ENCODE data around the gene SMAD4.

DNA sequence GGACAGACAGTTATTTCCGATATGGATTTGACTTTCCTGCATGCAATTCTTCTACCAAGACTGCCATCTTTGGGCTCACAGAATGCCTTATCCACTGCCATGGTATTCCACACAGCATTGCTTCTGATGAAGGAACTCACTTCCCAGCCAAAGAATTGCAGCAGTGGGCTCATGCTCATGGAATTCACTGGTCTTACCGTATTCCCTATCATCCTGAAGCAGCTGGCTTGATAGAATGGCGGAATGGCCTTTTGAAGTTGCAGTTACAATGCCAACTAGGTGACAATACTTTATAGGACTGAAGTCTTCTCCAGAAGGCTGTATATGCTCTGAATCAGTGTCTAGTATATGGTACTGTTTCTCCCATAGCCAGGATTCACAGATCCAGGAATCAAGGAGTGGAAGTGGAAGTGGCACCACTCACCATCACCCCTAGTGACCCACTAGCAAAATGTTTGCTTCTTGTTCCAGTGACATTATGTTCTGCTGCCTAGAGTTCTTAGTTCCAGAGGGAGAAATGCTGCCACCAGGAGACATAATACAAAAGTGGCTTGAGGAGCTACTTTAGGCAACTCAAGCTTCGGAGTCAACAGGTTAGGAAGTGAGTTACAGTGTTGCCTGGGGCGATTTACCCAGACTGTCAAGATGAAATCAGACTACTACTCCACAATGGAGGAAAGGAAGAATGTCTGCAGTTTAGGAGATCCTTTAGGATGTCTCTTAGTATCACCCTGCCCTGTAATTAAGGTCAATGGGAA is 23.8 kb upstream of the SMAD4 start:
- TF ChIP-seq, protein P1, sequence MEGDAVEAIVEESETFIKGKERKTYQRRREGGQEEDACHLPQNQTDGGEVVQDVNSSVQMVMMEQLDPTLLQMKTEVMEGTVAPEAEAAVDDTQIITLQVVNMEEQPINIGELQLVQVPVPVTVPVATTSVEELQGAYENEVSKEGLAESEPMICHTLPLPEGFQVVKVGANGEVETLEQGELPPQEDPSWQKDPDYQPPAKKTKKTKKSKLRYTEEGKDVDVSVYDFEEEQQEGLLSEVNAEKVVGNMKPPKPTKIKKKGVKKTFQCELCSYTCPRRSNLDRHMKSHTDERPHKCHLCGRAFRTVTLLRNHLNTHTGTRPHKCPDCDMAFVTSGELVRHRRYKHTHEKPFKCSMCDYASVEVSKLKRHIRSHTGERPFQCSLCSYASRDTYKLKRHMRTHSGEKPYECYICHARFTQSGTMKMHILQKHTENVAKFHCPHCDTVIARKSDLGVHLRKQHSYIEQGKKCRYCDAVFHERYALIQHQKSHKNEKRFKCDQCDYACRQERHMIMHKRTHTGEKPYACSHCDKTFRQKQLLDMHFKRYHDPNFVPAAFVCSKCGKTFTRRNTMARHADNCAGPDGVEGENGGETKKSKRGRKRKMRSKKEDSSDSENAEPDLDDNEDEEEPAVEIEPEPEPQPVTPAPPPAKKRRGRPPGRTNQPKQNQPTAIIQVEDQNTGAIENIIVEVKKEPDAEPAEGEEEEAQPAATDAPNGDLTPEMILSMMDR (conservative IDR thresholded peaks at IDR 0.05; ENCODE audit: low read length) = no peak
- TF ChIP-seq EZH2phosphoT487 (IDR thresholded peaks at IDR 0.05; ENCODE audit: borderline replicate concordance) = no peak
